HG02571 (cell line): ENCODE data around the gene MED10.
A peak's percentile ranks its signal among the peaks of the same experiment; 100 is the strongest.

Experiments
- ATAC-seq: cut with Tn5 transposase; IDR thresholded peaks from one replicate; pipeline ENCODE4 v1.9.1; 2021; ENCODE audit warnings: mild to moderate bottlenecking, moderate library complexity; ENCODE audit not compliant: unreplicated experiment

MED10 gene

GRCh38 chr5:6377905-6378765 is at the start of gene MED10:
MED10 (minus strand) TSS chr5:6378547; CDS start chr5:6378483, 64 bp downstream.
- peak; percentile 99 for ATAC-seq

- no peak for ATAC-seq
These were observed 49.3 kb upstream of the MED10 start for GRCh38 chr5:6427694-6428093.

GRCh38 chr5:6424700-6425099 is 46.4 kb upstream of the MED10 start:
- ATAC-seq = no peak

- ATAC-seq = no peak
These were observed 45.8 kb upstream of the MED10 start for GRCh38 chr5:6424110-6424659.

GRCh38 chr5:6423327-6424109 is 45.2 kb upstream of the MED10 start:
- ATAC-seq = no peak

- no peak for ATAC-seq
These were observed 41.0 kb upstream of the MED10 start for GRCh38 chr5:6419340-6419852.

GRCh38 chr5:6418679-6419276 is 40.4 kb upstream of the MED10 start:
- ATAC-seq = no peak

- ATAC-seq = no peak
These were observed 39.3 kb upstream of the MED10 start for GRCh38 chr5:6417657-6418056.

GRCh38 chr5:6412811-6413210 is 34.5 kb upstream of the MED10 start:
- no peak for ATAC-seq

GRCh38 chr5:6411141-6411540 is 32.8 kb upstream of the MED10 start:
- no peak for ATAC-seq

- no peak for ATAC-seq
These were observed 32.1 kb upstream of the MED10 start for GRCh38 chr5:6410421-6410820.

- ATAC-seq = no peak
These were observed 30.5 kb upstream of the MED10 start for GRCh38 chr5:6408627-6409446.

- ATAC-seq = no peak
These were observed 29.9 kb upstream of the MED10 start for GRCh38 chr5:6408260-6408596.

GRCh38 chr5:6407558-6408259 is 29.4 kb upstream of the MED10 start:
- no peak for ATAC-seq

- no peak for ATAC-seq
These were observed 27.2 kb upstream of the MED10 start for GRCh38 chr5:6405591-6405990.

- no peak for ATAC-seq
These were observed 25.8 kb upstream of the MED10 start for GRCh38 chr5:6404129-6404528.

- ATAC-seq = no peak
These were observed 25.1 kb upstream of the MED10 start for GRCh38 chr5:6403416-6403815.

- no peak for ATAC-seq
These were observed 24.6 kb upstream of the MED10 start for GRCh38 chr5:6402939-6403338.

- no peak for ATAC-seq
These were observed 23.1 kb upstream of the MED10 start for GRCh38 chr5:6401410-6401809.
